NCI-H345 (cell line): ENCODE results near the gene HHLA2.

ENCODE experiments used
- DNase-seq: peaks from one replicate; lab custom pipeline; 2025; lab: John Stamatoyannopoulos, UW

The HHLA2 gene

DNA sequence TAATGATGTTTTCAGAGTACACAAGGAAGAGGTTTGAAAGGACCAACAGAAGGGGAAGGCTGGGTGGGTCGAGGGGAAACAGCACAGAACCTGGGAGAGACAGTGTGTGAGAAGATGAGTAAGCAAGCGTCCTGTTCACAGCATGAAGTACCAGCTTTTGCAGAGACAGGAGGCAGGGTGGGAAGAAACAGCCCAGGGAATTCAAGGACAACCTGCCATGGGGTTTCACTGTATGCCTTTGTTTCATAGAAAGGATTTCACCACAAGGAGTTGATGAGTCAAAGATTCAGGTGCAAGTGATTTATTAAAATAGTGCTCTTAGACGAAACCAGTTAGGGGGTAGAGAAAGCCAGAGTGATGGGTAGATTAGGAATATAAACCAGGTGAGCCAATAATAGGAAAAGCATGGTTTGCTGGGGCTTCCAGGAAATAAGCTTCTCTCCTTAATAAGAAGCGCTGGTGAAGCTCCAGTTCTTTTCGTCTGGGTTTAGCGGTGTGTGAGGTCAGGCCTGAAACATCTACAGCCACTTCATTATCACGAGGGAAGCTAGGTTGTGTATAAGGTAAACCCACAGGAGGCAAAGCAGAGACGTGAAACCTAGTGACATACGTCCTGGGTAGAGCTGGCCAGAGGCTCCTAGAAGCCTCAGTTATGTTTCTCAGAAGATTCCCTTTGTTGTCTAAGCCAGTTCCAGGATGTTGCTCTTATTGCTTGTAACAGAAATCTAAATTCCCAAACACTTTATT lies 3.9 kb downstream of the HHLA2 start:
- no peak for DNase-seq

DNA sequence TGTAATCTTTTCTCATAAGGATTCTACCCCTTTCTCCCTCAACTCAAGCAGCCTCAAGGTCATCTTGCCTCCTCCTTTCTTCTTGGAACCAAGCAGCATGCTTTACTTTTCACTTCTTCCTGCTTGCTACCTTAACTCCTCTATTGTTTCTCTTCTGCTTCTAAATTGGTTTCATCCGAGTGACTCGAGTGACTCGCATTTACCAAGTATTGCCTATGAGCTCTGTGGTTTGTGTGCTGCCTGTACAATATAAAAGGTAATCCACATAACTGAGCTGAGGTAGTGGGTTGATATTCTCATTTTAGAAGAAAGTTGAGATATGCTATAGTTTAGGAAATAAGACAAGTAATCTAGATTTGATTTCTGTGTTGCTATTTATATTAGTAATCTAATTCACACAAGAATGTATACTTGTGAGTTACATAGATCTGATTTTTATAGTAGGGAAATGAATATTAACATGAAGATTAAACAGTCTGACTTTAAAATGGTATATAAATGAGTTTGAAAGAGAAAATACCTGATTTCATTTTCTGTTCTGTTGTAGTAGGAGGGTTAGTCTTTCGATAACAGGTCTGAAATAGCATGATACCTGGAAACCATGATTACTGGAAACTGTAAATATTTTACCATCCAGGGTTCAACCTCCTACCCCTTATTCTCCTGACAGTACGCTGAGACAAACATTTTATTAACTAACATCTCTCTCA lies 5.5 kb downstream of the HHLA2 start:
- no peak for DNase-seq

DNA sequence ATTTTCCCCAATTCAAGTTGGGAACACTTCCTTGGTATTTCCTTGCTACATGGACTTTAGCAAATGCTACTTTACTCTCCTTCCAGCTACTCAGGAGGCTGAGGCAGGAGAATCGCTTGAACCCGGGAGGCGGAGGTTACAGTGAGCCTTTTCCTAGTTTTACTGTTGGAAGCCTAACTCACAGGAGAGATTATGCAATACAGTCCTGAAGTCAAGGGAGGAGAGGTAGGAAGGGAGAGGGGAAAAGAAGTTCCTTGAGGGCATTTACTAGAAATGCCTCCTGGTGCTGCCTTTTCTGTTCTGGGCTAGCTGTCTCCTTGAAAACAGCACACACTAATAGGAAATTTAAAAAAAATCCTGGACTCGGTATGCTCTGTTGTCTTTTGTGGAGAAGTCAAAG lies 6.2 kb downstream of the HHLA2 start:
- DNase-seq: no peak

- DNase-seq: no peak
Observed at GRCh38 chr3:108305484-108306172, 9.3 kb downstream of the HHLA2 start.

DNA sequence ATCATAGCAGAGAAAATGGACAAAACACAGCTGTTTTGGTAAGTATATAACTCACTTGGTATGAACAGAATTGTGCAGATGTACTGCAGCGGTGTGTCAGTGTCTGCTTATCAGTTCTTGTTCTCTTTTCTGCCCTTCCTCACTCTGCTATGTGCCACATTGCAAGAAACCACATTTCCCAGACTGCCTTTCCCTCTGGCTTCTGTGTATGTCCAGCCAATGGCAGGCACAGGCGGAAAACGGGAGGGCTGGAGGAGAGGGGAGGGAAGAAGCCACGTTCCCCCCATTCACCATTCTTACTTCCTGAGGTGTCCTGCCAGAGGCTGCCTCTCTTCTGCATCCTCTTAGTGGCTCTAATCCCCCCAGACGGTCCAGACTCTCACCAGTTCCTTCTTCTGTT lies 15.4 kb downstream of the HHLA2 start:
- DNase-seq: no peak

DNA sequence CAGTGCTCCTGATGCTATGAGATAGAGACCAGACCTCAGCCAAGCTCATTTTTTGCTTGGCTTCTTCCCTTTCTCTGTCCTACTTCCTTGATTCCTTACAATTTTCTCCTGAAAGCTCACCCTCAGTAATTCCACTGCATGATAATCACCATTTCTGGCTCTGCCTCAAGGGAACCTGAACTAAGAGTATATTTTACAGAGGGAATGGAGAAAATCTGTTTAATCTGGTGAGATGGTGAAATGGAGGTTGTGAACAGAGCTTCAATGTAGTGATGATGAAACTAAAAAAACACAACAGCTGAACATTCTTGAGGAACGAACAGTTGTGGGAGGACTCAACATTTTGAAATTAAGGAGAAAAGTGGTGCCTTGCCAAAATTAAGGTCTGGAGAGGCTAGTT lies 16.3 kb downstream of the HHLA2 start:
- no peak for DNase-seq

DNA sequence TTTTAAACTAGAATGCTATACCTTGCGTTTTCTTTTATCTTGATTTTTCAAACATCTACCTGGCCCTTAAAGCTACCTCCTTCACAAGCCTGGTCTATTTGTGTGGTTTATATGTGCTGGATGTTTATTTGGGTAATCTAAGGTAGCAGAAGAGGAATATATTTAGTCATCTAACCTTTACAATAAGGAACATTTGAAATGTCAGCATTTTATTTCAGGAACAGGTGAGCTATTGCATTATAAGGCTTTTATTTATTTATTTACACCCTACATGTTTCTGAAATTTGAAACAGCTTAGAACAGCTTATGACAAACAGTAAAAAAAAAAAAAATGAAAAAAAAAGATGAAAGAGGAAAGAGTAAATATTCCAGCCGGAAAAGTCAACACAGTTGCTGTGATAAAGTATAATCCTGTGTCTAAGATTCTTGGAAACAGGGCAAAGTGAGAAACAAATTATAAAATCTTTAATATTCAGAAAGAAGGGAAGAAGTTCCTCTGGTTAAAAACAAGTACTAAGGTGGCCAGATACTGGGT lies 19.5 kb downstream of the HHLA2 start:
- DNase-seq: no peak

DNA sequence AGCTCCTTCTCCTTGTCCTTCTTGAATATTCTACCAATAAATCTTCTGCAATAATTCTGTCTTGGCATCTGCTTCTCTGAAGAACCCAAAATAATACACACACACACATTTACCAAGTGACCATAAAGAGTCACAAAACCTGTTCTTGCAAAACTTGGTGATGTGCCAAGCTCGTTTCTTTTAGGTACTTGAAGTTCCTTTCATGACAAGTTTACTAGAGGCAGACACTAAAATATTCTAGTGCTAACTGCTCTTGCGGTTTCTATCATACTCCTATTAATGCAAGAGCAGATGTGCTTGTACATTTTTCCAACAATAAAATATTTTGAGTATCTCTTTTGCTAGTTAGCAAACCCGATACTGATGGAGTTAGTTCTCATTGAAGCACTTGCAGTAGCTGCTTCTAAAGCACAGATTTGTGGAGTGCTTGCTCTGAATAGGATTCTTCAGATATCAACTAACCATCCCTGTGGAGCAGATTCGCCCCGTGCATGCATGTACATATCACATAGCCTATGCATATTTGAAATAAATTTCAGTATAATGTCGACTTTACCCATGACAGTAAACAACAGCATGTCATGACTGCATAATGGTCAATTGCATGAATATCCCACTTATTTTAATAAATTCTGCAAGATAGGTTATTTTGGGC lies 23.2 kb downstream of the HHLA2 start:
- no peak for DNase-seq

- DNase-seq: no peak
Observed at GRCh38 chr3:108320746-108321350, 24.5 kb downstream of the HHLA2 start.

DNA sequence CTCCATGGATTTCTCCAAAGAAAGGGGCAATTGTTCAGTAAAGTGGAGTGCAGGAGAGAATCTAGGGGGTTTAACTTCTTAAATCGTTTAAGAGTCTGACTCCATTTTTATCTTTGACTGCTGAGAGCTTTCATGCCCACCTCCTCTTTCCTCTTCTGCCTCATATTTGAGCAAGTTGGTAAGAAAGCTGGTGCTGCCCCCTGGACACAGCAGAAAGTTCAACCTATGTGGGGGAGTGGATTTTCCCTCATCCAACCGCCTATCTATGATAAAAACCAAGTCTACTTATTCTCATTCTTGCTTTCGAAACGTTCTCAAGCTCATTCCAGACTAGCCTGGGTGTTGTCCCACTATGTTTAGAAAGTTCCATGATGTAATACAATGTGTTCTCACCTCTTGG lies 26.0 kb downstream of the HHLA2 start:
- DNase-seq: no peak

GRCh38 chr3:108324177-108324576 lies 27.8 kb downstream of the HHLA2 start:
- no peak for DNase-seq

DNA sequence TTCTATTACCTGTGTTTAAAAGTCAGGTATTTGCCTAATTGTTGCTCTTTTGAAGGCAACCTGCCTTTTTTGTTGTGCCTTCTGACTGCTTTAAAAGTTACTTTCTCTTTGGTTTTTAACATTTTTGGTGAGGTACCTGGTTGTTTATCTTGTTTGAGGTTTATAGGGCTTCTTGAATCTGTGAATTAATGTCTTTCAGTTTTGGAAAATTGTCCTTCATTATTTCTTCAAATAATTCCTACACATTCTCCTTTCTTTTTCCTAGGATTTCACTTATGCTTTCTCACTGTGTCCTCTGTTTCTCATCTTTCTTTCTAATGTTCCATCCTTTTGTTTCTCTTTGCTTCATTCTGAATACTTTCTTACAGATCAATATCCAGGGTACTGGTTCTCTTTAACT lies 30.8 kb downstream of the HHLA2 start:
- DNase-seq: no peak

DNA sequence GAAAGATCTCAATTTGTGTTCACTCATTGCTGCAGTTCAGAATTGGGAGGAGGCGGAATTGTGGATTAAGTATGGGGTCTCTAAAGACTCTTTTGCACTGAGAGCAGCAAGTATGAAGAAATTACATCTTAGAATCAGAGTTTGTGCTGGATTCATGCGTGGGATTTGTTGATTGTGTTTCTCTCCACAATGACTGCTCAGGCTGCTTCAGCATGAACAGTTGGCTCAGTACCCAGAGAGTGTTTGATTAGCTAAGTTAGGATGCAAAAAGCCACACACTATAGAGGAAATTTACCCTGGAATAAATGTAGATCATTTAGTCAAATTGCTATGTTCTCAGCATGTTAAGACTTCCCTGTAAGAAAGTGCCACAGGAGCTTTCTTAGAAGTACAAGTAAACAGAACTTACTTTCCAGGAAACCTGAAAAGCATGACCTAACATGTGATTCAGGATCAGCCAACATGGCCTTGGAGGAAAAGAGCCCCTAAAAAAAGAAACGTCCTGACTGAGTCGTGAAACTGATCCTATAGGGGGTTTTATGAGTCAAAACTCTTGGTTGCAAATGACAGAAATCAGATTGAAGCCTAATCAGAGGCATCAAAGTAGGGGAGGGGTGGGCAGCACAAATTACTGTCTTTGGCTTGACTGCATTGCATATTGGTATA lies 32.6 kb downstream of the HHLA2 start:
- DNase-seq: no peak

DNA sequence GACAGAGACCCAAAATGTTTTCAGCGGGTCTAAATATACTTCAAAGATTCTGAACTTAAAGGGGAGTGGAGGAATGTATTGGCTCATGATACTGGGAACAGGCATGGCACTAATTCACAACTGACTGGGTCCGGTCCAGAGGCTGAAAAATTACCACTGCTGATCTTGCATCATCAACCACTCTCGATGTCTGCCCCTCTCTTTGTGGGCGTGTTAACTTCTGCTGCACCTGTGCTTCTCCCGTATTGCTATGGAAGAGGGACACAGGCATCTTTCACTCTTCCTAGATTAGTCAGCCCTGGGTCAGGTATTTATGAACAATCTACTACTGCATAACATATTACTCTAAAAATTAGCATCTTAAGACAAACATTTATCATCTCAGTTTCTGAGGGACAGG lies 33.2 kb downstream of the HHLA2 start:
- DNase-seq: no peak

GRCh38 chr3:108329947-108330346 lies 33.6 kb downstream of the HHLA2 start:
- DNase-seq: no peak

- DNase-seq: no peak
Observed at GRCh38 chr3:108331792-108332191, 35.4 kb downstream of the HHLA2 start.

DNA sequence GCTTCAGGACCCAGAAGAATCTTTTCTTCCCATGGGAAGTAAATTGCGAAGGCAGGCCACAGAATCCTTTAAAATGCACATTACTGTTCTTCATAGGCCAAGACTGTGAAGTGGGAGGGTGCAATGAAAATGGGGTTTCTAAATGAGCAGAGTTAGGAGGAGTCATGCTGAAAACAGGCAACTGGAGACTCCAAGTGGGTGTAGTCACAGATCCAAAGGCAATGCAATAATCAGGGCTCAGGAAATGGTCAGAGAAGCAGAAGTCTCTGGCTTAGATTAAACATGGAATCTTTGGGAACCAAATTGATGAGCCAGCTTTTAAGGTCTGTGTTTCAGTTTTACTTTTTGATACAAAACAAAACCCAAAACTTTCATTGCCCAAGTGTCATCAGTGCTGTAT lies 37.6 kb downstream of the HHLA2 start:
- no peak for DNase-seq

DNA sequence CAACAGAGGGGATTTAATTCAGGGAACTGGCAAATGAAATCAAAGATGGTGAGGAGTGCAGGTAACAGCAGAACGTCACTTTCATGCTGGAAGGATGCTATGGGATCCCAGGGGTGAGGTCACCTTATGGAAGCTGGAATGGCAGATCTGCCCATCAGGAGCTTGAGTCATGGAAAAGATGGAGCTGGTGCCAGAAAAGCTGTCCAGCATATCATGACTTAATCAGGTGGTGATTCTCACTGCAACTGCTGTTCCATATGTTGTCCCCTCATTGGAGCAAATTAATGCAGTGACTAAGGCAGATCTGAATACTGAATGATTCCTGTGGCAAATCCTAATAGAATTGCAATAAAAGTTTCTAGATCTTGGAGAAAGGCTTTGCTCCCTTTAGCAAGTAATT lies 38.4 kb downstream of the HHLA2 start:
- DNase-seq: no peak

- DNase-seq: no peak
Observed at GRCh38 chr3:108338901-108339545, 42.7 kb downstream of the HHLA2 start.

DNA sequence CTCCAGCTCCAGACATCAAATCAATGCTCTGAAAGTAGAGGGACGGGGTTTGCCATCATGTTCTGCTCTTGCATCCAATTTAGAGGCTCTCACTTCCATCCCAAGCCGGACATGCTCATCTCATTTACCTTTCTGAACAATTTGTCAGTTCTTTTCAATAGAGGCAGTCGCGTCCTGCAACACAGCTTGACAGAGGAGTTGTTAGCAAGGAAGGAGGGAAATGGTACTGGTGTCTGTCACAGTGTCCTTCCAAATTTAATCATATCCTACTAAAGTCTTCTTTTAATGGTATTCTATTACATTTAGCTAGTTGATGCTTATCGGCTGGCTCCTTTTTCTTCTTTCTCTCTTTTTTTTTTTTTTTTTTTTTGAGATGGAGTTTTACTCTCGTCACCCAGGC lies 45.6 kb downstream of the HHLA2 start:
- no peak for DNase-seq
